CD4-positive, alpha-beta memory T cell (primary cell): Measurements from ENCODE around the gene SSX4B. TPM values are rescaled to one million over a fixed set of nuclear protein-coding genes. Genes with fewer than 3 reads are reported as not detected.
"Not testable (repeated sequence)": the region's sequence is repeated elsewhere in the genome, so short reads cannot be mapped to it uniquely, and the experiment has no call there.

Experiments used
- CTCF ChIA-PET: fragments of 350-600 bp; sonication (Branson Sonifier 250); formaldehyde crosslinking; loops from one replicate; lab custom pipeline; 2021; ENCODE audit warnings: inconsistent platforms; ENCODE audit not compliant: partially characterized antibody; lab: Charles Lee
- POLR2A ChIA-PET: fragments of 350-600 bp; sonication (Branson Sonifier 250); formaldehyde crosslinking; loops from one replicate; lab custom pipeline; 2021; ENCODE audit not compliant: partially characterized antibody; lab: Charles Lee
- DNase-seq, 5 donors: peaks; one replicate each; pipeline versions ENCODE4 v3.0.0 to v3.0.0-alpha.2; 2020 to 2022; ENCODE audit warnings: mixed read lengths in 1 of 5
- H3K27ac ChIP-seq: one replicate; pipeline ENCODE4 v1.7.0; 2013; ENCODE audit warnings: low read depth, low read length
- H3K27me3 ChIP-seq: 2 replicates; pipeline ENCODE4 v1.7.0; 2013; ENCODE audit warnings: mild to moderate bottlenecking, low read length, moderate library complexity; ENCODE audit not compliant: insufficient read depth
- H3K36me3 ChIP-seq: 2 replicates; pipeline ENCODE4 v1.7.0; 2013; ENCODE audit warnings: mild to moderate bottlenecking, low read length, moderate library complexity; ENCODE audit not compliant: insufficient read depth
- H3K4me1 ChIP-seq: 2 replicates; pipeline ENCODE4 v1.7.0; 2013; ENCODE audit warnings: mild to moderate bottlenecking, low read length, moderate library complexity; ENCODE audit not compliant: insufficient read depth
- H3K4me3 ChIP-seq, 2 donors: one replicate each; pipeline ENCODE4 v1.7.0; 2013; ENCODE audit warnings: low read length in 2 of 2, mild to moderate bottlenecking in 1 of 2
- H3K9me3 ChIP-seq, 2 donors: one replicate each; pipeline ENCODE4 v1.7.0; 2013; ENCODE audit warnings: low read length in 2 of 2, control low read depth in 1 of 2; ENCODE audit not compliant: control insufficient read depth in 1 of 2
- H3K27ac Mint-ChIP-seq, 7 donors: one replicate each; pipeline ENCODE4 v1.8.0; 2020 to 2021; ENCODE audit warnings: mixed read lengths in 7 of 7, mild to moderate bottlenecking in 6 of 7, inconsistent platforms in 3 of 7, moderate library complexity in 3 of 7
- H3K27me3 Mint-ChIP-seq, 2 donors: one replicate each; pipeline ENCODE4 v1.8.0; 2020 to 2021; ENCODE audit warnings: mixed read lengths in 2 of 2
- H3K36me3 Mint-ChIP-seq, 2 donors: one replicate each; pipeline ENCODE4 v1.8.0; 2020 to 2021; ENCODE audit warnings: mixed read lengths in 2 of 2, inconsistent platforms in 1 of 2, mild to moderate bottlenecking in 1 of 2
- H3K4me1 Mint-ChIP-seq, 4 donors: one replicate each; pipeline ENCODE4 v1.8.0; 2020 to 2021; ENCODE audit warnings: mixed read lengths in 4 of 4, mild to moderate bottlenecking in 1 of 4
- H3K4me3 Mint-ChIP-seq, 8 donors: one replicate each; pipeline ENCODE4 v1.8.0; 2020 to 2021; ENCODE audit warnings: mixed read lengths in 8 of 8, mild to moderate bottlenecking in 7 of 8, moderate library complexity in 6 of 8, inconsistent platforms in 3 of 8
- H3K9me3 Mint-ChIP-seq, 8 donors: one replicate each; pipeline ENCODE4 v1.8.0; 2020 to 2021; ENCODE audit warnings: mixed read lengths in 8 of 8, mild to moderate bottlenecking in 5 of 8, inconsistent platforms in 3 of 8, moderate library complexity in 1 of 8
- intact Hi-C: fragments of 100-400 bp; cut with micrococcal nuclease; formaldehyde crosslinking; loops from one replicate; pipeline ENCODE4 v1.15.1; 2023
- polyA plus RNA-seq, 2 donors: library from polyadenylated mRNA; unstranded; fragments of 300-500 nt; fragmentation: Illumina TruSeq; gene quantifications; one replicate each; pipeline ENCODE4 v1.2.3, GENCODE V29; 2021
- total RNA-seq, 2 experiments: library from RNA; stranded (reverse); gene quantifications; one replicate each; pipeline ENCODE4 v1.2.3, GENCODE V29; 2021

Gene SSX4B
- total and polyA plus RNA-seq, 4 experiments from 2014 or later: not detected

DNA sequence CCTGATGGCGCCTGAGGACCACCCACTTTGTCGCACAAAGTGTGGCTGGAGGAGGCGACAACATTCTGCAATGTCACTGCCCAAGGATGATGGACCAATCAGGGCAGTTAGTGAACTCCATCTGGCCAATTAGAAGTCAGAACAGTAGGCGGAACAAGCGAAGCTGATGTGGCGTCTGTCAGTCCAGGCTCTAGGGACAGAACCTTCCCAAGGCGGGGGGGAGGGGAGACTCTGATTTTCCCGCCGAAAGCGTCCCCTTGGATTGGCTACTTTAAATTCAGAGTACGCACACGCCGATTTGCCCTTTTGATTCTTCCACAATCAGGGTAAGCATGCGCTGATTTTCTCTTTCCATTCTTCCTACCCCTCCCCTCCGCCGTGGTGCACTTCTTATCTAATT lies 28.5 kb downstream of the SSX4B start, which contains the start of gene SSX4:
SSX4 (plus strand) TSS at position 301 of the 400 bp plus-strand sequence. CDS start 515 bp downstream, outside the sequence.
- H3K36me3 ChIP-seq, DNase-seq, H3K4me1 Mint-ChIP-seq, H3K27ac ChIP-seq, H3K9me3 ChIP-seq, H3K9me3 Mint-ChIP-seq, H3K27me3 Mint-ChIP-seq, CTCF ChIA-PET, H3K36me3 Mint-ChIP-seq, intact Hi-C loops, POLR2A ChIA-PET, H3K27ac Mint-ChIP-seq, H3K27me3 ChIP-seq, H3K4me1 ChIP-seq, H3K4me3 Mint-ChIP-seq, H3K4me3 ChIP-seq: not testable (repeated sequence)

- H3K4me1 Mint-ChIP-seq, CTCF ChIA-PET, H3K4me1 ChIP-seq, H3K9me3 Mint-ChIP-seq, H3K36me3 ChIP-seq, intact Hi-C loops, H3K36me3 Mint-ChIP-seq, H3K27me3 ChIP-seq, H3K9me3 ChIP-seq, H3K4me3 ChIP-seq, H3K27ac ChIP-seq, DNase-seq, H3K27ac Mint-ChIP-seq, H3K4me3 Mint-ChIP-seq, H3K27me3 Mint-ChIP-seq, POLR2A ChIA-PET: not testable (repeated sequence)
Observed at GRCh38 chrX:48370408-48370807, 41.4 kb downstream of the SSX4B start.

- CTCF ChIA-PET, H3K9me3 ChIP-seq, intact Hi-C loops, H3K27ac Mint-ChIP-seq, H3K27me3 ChIP-seq, DNase-seq, H3K4me1 ChIP-seq, H3K4me3 Mint-ChIP-seq, H3K27ac ChIP-seq, POLR2A ChIA-PET, H3K36me3 Mint-ChIP-seq, H3K9me3 Mint-ChIP-seq, H3K27me3 Mint-ChIP-seq, H3K4me1 Mint-ChIP-seq, H3K4me3 ChIP-seq, H3K36me3 ChIP-seq: not testable (repeated sequence)
Observed at GRCh38 chrX:48367717-48368408, 43.9 kb downstream of the SSX4B start.

DNA sequence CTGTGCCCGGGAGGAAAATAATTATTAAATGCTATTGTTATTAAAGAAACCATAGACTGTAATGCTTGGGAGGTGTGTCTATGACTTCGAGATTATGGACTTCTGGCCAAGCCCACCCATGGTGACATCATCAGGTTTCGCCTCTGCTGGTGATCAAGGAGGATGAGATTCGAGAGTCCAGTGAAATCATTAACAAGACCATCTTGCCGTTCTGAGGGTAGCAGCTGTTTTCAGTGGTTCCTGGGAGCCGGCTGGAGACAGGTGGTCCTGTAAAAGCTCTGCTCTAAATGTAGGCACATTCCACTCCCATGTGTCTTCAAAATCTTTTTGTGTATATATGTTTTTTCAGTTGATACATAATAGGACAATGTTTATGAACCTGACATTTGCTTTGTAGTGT lies 52.5 kb downstream of the SSX4B start:
- H3K27ac ChIP-seq, H3K9me3 Mint-ChIP-seq, CTCF ChIA-PET, intact Hi-C loops, H3K4me1 ChIP-seq, H3K4me1 Mint-ChIP-seq, POLR2A ChIA-PET, H3K9me3 ChIP-seq, H3K27ac Mint-ChIP-seq, DNase-seq, H3K4me3 Mint-ChIP-seq, H3K27me3 Mint-ChIP-seq, H3K4me3 ChIP-seq, H3K36me3 ChIP-seq, H3K27me3 ChIP-seq, H3K36me3 Mint-ChIP-seq: not testable (repeated sequence)

DNA sequence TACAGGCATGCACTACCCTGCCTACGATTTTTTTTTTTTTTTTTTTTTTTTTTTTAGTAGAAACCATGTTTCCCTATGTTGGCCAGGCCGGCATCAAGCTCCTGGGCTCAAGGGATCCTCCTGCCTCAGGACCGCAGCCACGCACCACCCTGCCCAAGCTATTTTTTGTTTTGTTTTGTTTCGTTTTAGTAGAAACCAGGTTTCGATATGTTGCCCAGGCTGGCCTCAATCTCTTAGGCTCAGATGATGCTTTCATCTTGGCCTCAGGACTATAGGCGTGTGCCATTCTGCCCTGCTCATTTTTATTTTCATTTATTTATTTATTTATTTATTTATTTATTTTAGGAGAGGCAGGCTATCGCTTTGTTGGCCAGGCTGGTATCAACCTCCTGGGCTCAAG lies 54.1 kb downstream of the SSX4B start:
- H3K4me3 ChIP-seq: no peak overlapping the region
- no peak for DNase-seq
- no peaks in the 10 kb centered on the region for H3K9me3 ChIP-seq
- H3K27me3 ChIP-seq: no peaks in the 10 kb centered on the region
- no peak overlapping the region for H3K27ac ChIP-seq
- Mint-ChIP-seq H3K4me3 (no peak overlapping the region), H3K9me3 (peaks cover 0 to 3% (median 0%) of the 10 kb centered on the region in 8 donors), H3K36me3 (no peaks in the 10 kb centered on the region), H3K27ac (no peak overlapping the region), H3K4me1 (no peaks in the 10 kb centered on the region), H3K27me3 (peaks cover 0 to 1% of the 10 kb centered on the region in 2 donors)
- intact Hi-C loops: no loop called here
- ChIA-PET POLR2A (no interaction called here), CTCF (no interaction called here)
- H3K36me3 ChIP-seq: no peaks in the 10 kb centered on the region
- no peaks in the 10 kb centered on the region for H3K4me1 ChIP-seq

DNA sequence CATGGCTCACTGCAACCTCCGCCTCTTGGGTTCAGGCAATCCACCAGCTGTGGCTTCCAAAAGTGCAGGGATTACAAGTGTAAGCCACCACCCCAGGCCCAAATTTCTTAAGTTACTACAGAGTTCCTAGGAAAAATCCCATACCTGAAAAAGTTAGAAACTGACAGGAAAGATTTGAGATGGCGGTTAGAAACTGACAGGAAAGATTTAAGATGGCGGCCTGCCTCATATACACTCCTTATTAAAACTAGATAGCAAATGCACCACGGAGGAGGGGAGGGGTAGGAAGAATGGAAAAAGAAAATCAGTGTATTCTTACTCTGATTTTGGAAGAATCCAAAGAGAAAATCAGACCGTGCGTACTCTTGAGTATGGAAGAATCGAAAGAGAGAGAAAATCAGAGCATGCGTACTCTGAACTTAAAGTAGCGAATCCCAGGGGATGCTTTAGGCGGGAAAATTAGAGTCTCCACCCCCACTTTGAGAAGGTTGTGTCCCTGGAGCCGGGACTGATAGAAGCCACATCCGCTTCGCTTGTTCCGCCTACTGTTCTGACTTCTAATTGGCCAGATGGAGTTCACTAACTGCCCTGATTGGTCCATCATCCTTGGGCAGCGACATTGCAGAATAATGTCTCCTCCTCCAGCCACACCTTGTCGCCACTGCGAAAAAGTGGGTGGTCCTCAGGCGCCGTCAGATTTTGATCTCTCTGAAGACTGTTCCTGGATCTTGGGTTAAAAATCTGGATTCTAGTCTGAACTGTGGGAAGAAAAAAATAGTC lies 55.3 kb downstream of the SSX4B start, which contains the start of gene SSX3:
SSX3 (minus strand) TSS at position 389 of the 780 bp plus-strand sequence. CDS start 1,454 bp downstream, outside the sequence.
- POLR2A ChIA-PET, H3K9me3 ChIP-seq, DNase-seq, H3K4me1 ChIP-seq, H3K36me3 ChIP-seq, H3K27ac Mint-ChIP-seq, H3K4me3 Mint-ChIP-seq, H3K27ac ChIP-seq, H3K36me3 Mint-ChIP-seq, H3K27me3 Mint-ChIP-seq, H3K4me1 Mint-ChIP-seq, H3K4me3 ChIP-seq, H3K9me3 Mint-ChIP-seq, CTCF ChIA-PET, intact Hi-C loops, H3K27me3 ChIP-seq: not testable (repeated sequence)
